SIG-M5 (cell line): Measurements from ENCODE around the gene GAGE12H.
"Not testable (repeated sequence)": the region's sequence is repeated elsewhere in the genome, so short reads cannot be mapped to it uniquely, and the experiment has no call there.

ENCODE experiments used
- DNase-seq: peaks from one replicate; lab custom pipeline; 2025; lab: John Stamatoyannopoulos, UW

Gene GAGE12H

GRCh38 chrX:49579649-49580048 is at the start of gene GAGE12H:
Gene GAGE12H (plus strand): TSS chrX:49579949. CDS start chrX:49581104, 1,155 bp downstream.
- not testable (repeated sequence) for DNase-seq

DNA sequence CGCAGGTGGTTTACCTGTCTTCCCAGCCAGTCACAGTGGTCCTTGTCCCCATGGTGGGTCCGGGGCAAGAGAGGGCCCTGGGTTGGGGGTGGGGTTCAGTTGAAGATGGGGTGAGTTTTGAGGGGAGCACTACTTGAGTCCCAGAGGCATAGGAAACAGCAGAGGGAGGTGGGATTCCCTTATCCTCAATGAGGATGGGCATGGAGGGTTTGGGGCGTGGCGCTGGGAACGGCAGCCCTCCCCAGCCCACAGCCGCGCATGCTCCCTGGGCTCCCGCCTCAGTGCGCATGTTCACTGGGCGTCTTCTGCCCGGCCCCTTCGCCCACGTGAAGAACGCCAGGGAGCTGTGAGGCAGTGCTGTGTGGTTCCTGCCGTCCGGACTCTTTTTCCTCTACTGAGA is 47.9 kb upstream of the GAGE12H start, which contains the start of gene GAGE12C:
Gene GAGE12C, plus strand, starts transcription at position 301 of the 400 bp plus-strand sequence. CDS start 1,155 bp downstream, outside the sequence.
- DNase-seq, result not testable (repeated sequence)

DNA sequence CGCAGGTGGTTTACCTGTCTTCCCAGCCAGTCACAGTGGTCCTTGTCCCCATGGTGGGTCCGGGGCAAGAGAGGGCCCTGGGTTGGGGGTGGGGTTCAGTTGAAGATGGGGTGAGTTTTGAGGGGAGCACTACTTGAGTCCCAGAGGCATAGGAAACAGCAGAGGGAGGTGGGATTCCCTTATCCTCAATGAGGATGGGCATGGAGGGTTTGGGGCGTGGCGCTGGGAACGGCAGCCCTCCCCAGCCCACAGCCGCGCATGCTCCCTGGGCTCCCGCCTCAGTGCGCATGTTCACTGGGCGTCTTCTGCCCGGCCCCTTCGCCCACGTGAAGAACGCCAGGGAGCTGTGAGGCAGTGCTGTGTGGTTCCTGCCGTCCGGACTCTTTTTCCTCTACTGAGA is 38.3 kb upstream of the GAGE12H start, which contains the start of gene GAGE12D:
Gene GAGE12D, plus strand, starts transcription at position 301 of the 400 bp plus-strand sequence. CDS start 1,155 bp downstream, outside the sequence.
- not testable (repeated sequence) for DNase-seq

DNA sequence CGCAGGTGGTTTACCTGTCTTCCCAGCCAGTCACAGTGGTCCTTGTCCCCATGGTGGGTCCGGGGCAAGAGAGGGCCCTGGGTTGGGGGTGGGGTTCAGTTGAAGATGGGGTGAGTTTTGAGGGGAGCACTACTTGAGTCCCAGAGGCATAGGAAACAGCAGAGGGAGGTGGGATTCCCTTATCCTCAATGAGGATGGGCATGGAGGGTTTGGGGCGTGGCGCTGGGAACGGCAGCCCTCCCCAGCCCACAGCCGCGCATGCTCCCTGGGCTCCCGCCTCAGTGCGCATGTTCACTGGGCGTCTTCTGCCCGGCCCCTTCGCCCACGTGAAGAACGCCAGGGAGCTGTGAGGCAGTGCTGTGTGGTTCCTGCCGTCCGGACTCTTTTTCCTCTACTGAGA is 28.8 kb upstream of the GAGE12H start, which contains the start of gene GAGE12E:
Gene GAGE12E, plus strand, starts transcription at position 301 of the 400 bp plus-strand sequence. CDS start 1,155 bp downstream, outside the sequence.
- DNase-seq, result not testable (repeated sequence)

GRCh38 chrX:49560542-49560941 is 19.2 kb upstream of the GAGE12H start, which contains the start of gene GAGE12F:
Gene GAGE12F (plus strand): TSS chrX:49560842. CDS start chrX:49561997, 1,155 bp downstream.
- DNase-seq, result not testable (repeated sequence)

- not testable (repeated sequence) for DNase-seq
Measured at GRCh38 chrX:49568728-49569127, 11.0 kb upstream of the GAGE12H start.

DNA sequence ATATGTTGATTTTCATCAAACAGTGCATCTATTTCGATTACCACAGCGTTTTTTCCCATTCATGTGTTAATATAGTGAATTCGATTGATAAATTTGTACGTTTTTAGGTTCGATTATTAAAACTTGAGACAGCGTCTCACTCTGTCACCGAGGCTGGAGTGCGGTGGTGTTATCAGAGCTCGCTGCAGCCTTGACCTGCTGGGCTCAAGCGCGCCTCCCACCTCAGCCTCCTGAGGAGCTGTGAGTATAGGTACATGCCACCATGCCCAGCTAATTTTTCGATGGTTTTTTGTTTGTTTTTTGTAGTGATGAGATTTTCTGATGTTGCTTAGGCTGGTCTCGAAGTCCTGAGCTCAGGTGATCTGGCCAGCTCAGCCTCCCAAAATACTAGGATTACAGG is 10.6 kb upstream of the GAGE12H start:
- DNase-seq, result not testable (repeated sequence)

DNA sequence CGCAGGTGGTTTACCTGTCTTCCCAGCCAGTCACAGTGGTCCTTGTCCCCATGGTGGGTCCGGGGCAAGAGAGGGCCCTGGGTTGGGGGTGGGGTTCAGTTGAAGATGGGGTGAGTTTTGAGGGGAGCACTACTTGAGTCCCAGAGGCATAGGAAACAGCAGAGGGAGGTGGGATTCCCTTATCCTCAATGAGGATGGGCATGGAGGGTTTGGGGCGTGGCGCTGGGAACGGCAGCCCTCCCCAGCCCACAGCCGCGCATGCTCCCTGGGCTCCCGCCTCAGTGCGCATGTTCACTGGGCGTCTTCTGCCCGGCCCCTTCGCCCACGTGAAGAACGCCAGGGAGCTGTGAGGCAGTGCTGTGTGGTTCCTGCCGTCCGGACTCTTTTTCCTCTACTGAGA is 9.6 kb upstream of the GAGE12H start, which contains the start of gene GAGE12G:
Gene GAGE12G, plus strand, starts transcription at position 301 of the 400 bp plus-strand sequence. CDS start 1,155 bp downstream, outside the sequence.
- DNase-seq, result not testable (repeated sequence)

DNA sequence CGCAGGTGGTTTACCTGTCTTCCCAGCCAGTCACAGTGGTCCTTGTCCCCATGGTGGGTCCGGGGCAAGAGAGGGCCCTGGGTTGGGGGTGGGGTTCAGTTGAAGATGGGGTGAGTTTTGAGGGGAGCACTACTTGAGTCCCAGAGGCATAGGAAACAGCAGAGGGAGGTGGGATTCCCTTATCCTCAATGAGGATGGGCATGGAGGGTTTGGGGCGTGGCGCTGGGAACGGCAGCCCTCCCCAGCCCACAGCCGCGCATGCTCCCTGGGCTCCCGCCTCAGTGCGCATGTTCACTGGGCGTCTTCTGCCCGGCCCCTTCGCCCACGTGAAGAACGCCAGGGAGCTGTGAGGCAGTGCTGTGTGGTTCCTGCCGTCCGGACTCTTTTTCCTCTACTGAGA is 9.4 kb downstream of the GAGE12H start, which contains the start of gene GAGE2A:
Gene GAGE2A, plus strand, starts transcription at position 301 of the 400 bp plus-strand sequence. CDS start 1,155 bp downstream, outside the sequence.
- not testable (repeated sequence) for DNase-seq

- DNase-seq, result not testable (repeated sequence)
Measured at GRCh38 chrX:49589769-49590478, 10.2 kb downstream of the GAGE12H start.

DNA sequence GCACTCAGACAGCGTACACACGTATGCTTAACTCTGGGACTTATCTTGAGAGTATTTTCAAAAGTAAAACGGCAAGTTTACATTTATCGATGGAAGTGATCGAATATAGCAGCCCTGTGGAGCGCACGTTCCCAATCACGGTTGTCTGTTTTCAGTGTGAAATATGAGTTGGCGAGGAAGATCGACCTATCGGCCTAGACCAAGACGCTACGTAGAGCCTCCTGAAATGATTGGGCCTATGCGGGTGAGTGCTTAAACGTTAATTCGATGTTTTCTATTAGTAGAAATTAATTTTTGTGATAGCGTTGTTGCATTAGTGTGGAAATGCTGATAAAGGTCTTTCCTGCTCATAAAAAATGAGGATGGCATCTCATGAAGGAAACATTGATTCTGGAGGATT is 10.7 kb downstream of the GAGE12H start:
- not testable (repeated sequence) for DNase-seq

- not testable (repeated sequence) for DNase-seq
Measured at GRCh38 chrX:49598720-49599119, 19.0 kb downstream of the GAGE12H start, which contains the start of gene GAGE1. Gene GAGE1 (plus strand): TSS chrX:49599020. CDS start chrX:49600175, 1,155 bp downstream.

- no peak for DNase-seq
Measured at GRCh38 chrX:49610718-49611310, 31.1 kb downstream of the GAGE12H start.

- DNase-seq, result no peak
Measured at GRCh38 chrX:49618574-49618973, 38.8 kb downstream of the GAGE12H start.

DNA sequence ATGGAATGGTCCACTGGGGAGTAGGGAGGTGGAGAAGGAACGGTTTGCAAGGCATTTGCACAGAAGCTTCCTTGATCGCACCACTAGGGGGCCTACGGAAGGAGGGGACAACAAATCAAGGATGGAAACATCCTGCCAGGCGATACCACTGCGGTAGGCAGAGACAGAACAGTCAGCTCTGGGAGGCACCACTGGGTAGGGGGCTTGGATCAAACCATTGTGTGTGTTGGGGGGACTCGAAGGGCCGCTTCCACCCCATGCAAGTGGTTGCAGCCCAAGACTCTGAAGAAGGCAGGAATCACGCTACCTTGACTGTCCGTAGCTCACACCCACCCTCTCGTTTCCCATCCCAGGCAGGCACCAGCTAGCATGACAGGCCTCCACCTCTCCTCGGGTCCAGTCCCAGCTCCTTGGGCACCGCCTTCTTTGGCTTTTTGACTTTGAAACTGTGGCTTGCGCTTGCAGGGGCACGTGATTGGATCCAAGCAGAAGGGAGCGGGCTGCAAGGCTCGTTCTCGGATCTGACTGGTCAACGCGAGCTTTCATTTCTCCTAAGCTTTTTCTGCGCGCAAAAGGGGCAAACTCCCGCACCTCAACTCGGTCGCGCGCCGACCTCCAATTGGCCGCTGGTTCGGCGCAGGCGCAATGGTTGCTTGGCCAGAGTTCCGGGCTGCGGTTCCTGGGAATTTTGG is 47.5 kb downstream of the GAGE12H start:
- DNase-seq, result no peak
